HG02852 (cell line): ENCODE data around the gene TMC3.
"Not testable (repeated sequence)": the region's sequence is repeated elsewhere in the genome, so short reads cannot be mapped to it uniquely, and the experiment has no call there.

Experiments used
- ATAC-seq: cut with Tn5 transposase; IDR thresholded peaks from one replicate; pipeline ENCODE4 v1.9.1; 2021; ENCODE audit warnings: mild to moderate bottlenecking, moderate library complexity; ENCODE audit not compliant: unreplicated experiment

TMC3 gene

GRCh38 chr15:81348691-81349090 is 25.3 kb downstream of the TMC3 start:
- not testable (repeated sequence) for ATAC-seq

- no peak for ATAC-seq
Observed at GRCh38 chr15:81347910-81348309, 26.1 kb downstream of the TMC3 start.

GRCh38 chr15:81346611-81347010 is 27.4 kb downstream of the TMC3 start:
- no peak for ATAC-seq

- ATAC-seq, result no peak
Observed at GRCh38 chr15:81343371-81343770, 30.6 kb downstream of the TMC3 start.

- ATAC-seq, result no peak
Observed at GRCh38 chr15:81341351-81341750, 32.7 kb downstream of the TMC3 start.

- no peak for ATAC-seq
Observed at GRCh38 chr15:81339851-81340250, 34.2 kb downstream of the TMC3 start.

- no peak for ATAC-seq
Observed at GRCh38 chr15:81339321-81339720, 34.7 kb downstream of the TMC3 start.

- no peak for ATAC-seq
Observed at GRCh38 chr15:81338170-81339007, 35.6 kb downstream of the TMC3 start.

GRCh38 chr15:81337713-81338157 is 36.3 kb downstream of the TMC3 start:
- no peak for ATAC-seq

- no peak for ATAC-seq
Observed at GRCh38 chr15:81337241-81337640, 36.8 kb downstream of the TMC3 start.

- ATAC-seq, result no peak
Observed at GRCh38 chr15:81336568-81336967, 37.4 kb downstream of the TMC3 start.

GRCh38 chr15:81335631-81336030 is 38.4 kb downstream of the TMC3 start:
- no peak for ATAC-seq

- ATAC-seq, result no peak
Observed at GRCh38 chr15:81334768-81335435, 39.1 kb downstream of the TMC3 start.

- ATAC-seq, result no peak
Observed at GRCh38 chr15:81333363-81333762, 40.6 kb downstream of the TMC3 start.

GRCh38 chr15:81332326-81332725 is 41.7 kb downstream of the TMC3 start:
- ATAC-seq, result no peak

GRCh38 chr15:81331600-81331999 is 42.4 kb downstream of the TMC3 start:
- ATAC-seq, result no peak

- ATAC-seq, result not testable (repeated sequence)
Observed at GRCh38 chr15:81331141-81331540, 42.9 kb downstream of the TMC3 start.

GRCh38 chr15:81330366-81331090 is 43.5 kb downstream of the TMC3 start:
- no peak for ATAC-seq

- no peak for ATAC-seq
Observed at GRCh38 chr15:81329446-81329845, 44.6 kb downstream of the TMC3 start.

- no peak for ATAC-seq
Observed at GRCh38 chr15:81327516-81327915, 46.5 kb downstream of the TMC3 start.

GRCh38 chr15:81326466-81327212 is 47.4 kb downstream of the TMC3 start:
- no peak for ATAC-seq
